ENCODE results near the gene RBM11. TPM values are rescaled to one million over a fixed set of nuclear protein-coding genes. Genes with fewer than 3 reads are reported as not detected.

The RBM11 gene
- total and polyA plus RNA-seq, 2 donors (not counting 3 experiments of a cell fraction or from before 2014, with no cell fraction given), result not detected

Other genes starting within 250 kb of the RBM11 start
- gene LIPI, start 5.2 kb upstream of the RBM11 start, total RNA-seq, result not detected in 2 replicates
- not detected in 2 replicates for gene LIPI, start 5.2 kb upstream of the RBM11 start, polyA plus RNA-seq
- gene HSPA13, start 167.0 kb downstream of the RBM11 start, total RNA-seq, result 40.4 and 44.8 TPM in 2 replicates
- gene HSPA13, start 167.0 kb downstream of the RBM11 start, polyA plus RNA-seq, result 9.5 and 11.5 TPM in 2 replicates